ENCODE data around the gene SPRTN.
A peak's percentile ranks its signal among the peaks of the same experiment; 100 is the strongest.

Gene SPRTN

DNA sequence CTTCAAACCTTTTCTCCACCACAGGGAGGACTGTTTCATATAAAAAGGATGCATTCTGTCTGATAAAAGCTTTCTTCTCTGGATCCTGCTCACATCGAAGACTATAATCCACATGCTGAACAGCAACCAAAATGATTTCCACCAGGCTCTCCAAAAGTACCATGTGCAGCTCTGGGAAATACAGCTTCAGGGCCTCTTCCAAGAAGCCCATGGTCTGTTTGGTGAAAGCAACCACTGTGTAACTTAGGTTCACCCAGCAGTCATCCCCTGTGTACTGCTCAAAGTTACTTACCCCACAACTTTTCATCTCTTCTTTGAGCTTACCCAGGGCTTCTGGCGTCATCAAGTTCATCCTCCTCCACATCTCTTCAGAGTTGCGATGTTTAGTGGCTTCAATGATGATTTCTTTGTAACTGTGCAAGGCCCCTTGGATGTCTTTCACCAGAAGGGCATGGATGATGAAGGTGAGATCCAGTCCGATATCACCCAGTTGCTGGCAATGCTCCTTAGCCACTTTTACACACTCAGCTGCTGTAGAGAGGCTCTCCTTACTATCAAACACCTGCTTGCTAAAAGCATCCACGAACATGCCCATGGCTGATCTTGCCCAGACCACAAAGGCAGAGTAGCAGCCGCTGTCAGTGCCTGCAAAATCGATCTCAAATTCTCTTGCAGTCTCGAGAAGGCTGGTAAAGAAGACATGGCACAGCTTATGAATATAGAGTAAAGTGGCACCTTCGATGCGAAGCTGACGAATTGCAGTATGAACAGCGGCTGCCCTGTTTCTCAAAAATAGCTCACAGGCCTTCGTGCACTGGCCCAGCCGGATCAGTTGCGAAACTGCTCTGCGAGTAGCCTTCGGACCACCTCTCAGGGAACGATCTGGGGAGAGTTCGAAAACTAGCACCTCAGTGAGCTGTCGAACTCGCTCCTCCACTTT, 2.2 kb upstream of the SPRTN start:
- peak overlapping the region; percentile 92 for H3K4me3 ChIP-seq (ENCODE audit: low read length)
- no peaks in the 10 kb centered on the region for H4K20me1 ChIP-seq (ENCODE audit: insufficient read depth, low read length)
- peaks cover 77% of the 10 kb centered on the region for H3K79me2 ChIP-seq (ENCODE audit: low read length)
- no peaks in the 10 kb centered on the region for H3K27me3 ChIP-seq (ENCODE audit: low read depth, low read length)
- H3K4me1 ChIP-seq (ENCODE audit: low read length) = peaks cover 43% of the 10 kb centered on the region
- H3K27ac ChIP-seq (ENCODE audit: low read length) = no peak overlapping the region
- TF ChIP-seq, protein P1, sequence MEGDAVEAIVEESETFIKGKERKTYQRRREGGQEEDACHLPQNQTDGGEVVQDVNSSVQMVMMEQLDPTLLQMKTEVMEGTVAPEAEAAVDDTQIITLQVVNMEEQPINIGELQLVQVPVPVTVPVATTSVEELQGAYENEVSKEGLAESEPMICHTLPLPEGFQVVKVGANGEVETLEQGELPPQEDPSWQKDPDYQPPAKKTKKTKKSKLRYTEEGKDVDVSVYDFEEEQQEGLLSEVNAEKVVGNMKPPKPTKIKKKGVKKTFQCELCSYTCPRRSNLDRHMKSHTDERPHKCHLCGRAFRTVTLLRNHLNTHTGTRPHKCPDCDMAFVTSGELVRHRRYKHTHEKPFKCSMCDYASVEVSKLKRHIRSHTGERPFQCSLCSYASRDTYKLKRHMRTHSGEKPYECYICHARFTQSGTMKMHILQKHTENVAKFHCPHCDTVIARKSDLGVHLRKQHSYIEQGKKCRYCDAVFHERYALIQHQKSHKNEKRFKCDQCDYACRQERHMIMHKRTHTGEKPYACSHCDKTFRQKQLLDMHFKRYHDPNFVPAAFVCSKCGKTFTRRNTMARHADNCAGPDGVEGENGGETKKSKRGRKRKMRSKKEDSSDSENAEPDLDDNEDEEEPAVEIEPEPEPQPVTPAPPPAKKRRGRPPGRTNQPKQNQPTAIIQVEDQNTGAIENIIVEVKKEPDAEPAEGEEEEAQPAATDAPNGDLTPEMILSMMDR (IDR thresholded peaks at IDR 0.05; ENCODE audit: low read depth, low read length) = no peak
- no peak for TF ChIP-seq EZH2phosphoT487 (IDR thresholded peaks at IDR 0.05; ENCODE audit: low read depth)
- H3K4me2 ChIP-seq (ENCODE audit: low read length) = peak overlapping the region; percentile 86
- H2AFZ ChIP-seq (ENCODE audit: low read depth, low read length) = no peak overlapping the region
- H3K9ac ChIP-seq (ENCODE audit: low read length) = no peak overlapping the region
- peaks cover 12% of the 10 kb centered on the region for H3K36me3 ChIP-seq (replicated peaks; ENCODE audit: low read depth, low read length)
- no peaks in the 10 kb centered on the region for H3K9me3 ChIP-seq (ENCODE audit: insufficient read depth, low read length)

DNA sequence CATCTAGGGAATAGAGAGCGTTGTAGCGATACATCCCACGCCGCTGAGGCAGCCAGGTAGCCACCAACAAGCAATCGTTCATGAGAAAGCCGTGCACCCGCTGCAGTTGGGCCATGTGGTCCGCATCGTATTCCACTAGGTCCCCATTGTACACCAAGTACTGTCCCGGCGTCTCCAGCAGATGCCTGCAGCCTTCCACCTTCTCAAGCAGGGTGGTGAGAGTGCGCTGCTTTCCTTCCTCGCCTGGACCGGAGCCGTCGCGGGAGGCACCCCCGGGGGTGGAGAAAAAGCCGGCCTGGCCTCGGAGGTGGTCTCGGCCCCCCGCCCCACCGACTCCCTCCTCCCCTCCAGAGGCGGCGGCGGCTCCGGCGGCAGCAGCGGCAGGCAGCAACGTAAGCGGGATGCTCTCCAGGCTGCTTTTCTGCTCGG, 1.0 kb upstream of the SPRTN start:
- H2AFZ ChIP-seq (ENCODE audit: low read depth, low read length) = peak overlapping the region; percentile 78; the same call in 1 of the 2 replicates
- peaks cover 77% of the 10 kb centered on the region for H3K79me2 ChIP-seq (ENCODE audit: low read length)
- peak overlapping the region; percentile 77 for H3K9ac ChIP-seq (ENCODE audit: low read length)
- H4K20me1 ChIP-seq (ENCODE audit: insufficient read depth, low read length) = no peaks in the 10 kb centered on the region
- no peaks in the 10 kb centered on the region for H3K27me3 ChIP-seq (ENCODE audit: low read depth, low read length)
- H3K36me3 ChIP-seq (replicated peaks; ENCODE audit: low read depth, low read length) = peaks cover 14% of the 10 kb centered on the region
- H3K27ac ChIP-seq (ENCODE audit: low read length) = peak overlapping the region; percentile 41; the same call in 1 of the 2 replicates
- no peaks in the 10 kb centered on the region for H3K9me3 ChIP-seq (ENCODE audit: insufficient read depth, low read length)
- peak overlapping the region; percentile 86 for H3K4me2 ChIP-seq (ENCODE audit: low read length)
- peak overlapping the region; percentile 92 for H3K4me3 ChIP-seq (ENCODE audit: low read length)
- TF ChIP-seq, protein P1 (IDR thresholded peaks at IDR 0.05; ENCODE audit: low read depth, low read length) = no peak
- TF ChIP-seq EZH2phosphoT487 (IDR thresholded peaks at IDR 0.05; ENCODE audit: low read depth) = no peak
- H3K4me1 ChIP-seq (ENCODE audit: low read length) = peaks cover 43% of the 10 kb centered on the region

DNA sequence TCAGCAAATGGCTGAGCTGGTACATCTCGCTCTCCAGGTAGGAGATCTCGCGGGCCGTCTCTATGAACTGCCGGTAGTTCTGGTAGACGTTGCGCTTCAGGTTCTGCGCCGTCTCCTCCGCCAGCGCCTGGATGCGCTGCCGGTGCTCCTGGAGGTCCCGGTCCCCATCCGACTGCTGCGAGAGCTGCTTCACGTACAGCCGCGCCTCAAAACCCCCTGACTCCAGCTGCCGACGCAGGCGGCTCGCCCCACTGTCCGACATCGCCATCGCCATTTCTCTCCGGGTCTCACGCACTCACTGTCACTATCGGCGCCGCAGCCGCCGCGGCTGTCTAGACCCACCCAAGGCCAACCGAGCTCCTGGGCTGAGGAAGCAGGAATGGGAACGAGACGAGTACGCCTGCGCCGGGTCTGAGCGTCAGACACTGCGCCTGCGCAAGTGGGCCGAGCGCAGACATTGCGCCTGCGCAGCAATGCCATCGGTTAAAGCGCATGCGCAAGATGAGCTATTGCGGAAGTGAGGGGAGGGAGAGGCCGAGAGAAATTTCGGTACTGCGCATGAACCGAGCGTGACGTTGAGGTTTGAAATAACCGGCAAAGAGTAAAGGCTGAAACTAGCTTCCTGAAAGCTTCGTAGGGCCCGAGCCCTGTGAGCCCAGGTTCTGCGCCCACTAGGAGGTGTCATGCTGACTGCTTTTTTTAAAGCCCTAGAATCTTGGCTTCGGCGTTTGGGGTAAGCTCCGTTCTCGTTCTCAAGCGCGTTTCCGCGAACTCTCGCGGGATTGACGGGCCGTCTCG, 422 bp upstream of the SPRTN start, which contains the start of gene EXOC8:
Gene EXOC8 (minus strand): TSS at position 381 of the 798 bp plus-strand sequence. CDS start 107 bp downstream, at position 274.
- Histone ChIP-seq H3K9me3 (ENCODE audit: insufficient read depth, low read length) (no peaks in the 10 kb centered on the region), H3K27me3 (ENCODE audit: low read depth, low read length) (no peaks in the 10 kb centered on the region), H3K4me1 (ENCODE audit: low read length) (peaks cover 43% of the 10 kb centered on the region), H3K9ac (ENCODE audit: low read length) (peak within 1 kb of the TSS; percentile 79), H3K4me2 (ENCODE audit: low read length) (peak within 1 kb of the TSS; percentile 96), H3K27ac (ENCODE audit: low read length) (peak within 1 kb of the TSS; percentile 88), H2AFZ (ENCODE audit: low read depth, low read length) (peak within 1 kb of the TSS; percentile 90), H3K36me3 (replicated peaks; ENCODE audit: low read depth, low read length) (peaks cover 14% of the 10 kb centered on the region), H3K79me2 (ENCODE audit: low read length) (peaks cover 76% of the 10 kb centered on the region), H4K20me1 (ENCODE audit: insufficient read depth, low read length) (no peaks in the 10 kb centered on the region), H3K4me3 (ENCODE audit: low read length) (peak within 1 kb of the TSS; percentile 92)
- TF ChIP-seq, protein P1 (IDR thresholded peaks at IDR 0.05; ENCODE audit: low read depth, low read length) = no peak
- TF ChIP-seq EZH2phosphoT487 (IDR thresholded peaks at IDR 0.05; ENCODE audit: low read depth) = no peak

All from OCI-LY3 (cell line).